Measurements from ENCODE around the gene ANAPC16.

Gene ANAPC16

GRCh38 chr10:72226418-72227027, 10.7 kb downstream of the ANAPC16 start:
- H3K4me3 ChIP-seq (ENCODE audit: low read length) = no peak overlapping the region
- TF ChIP-seq ZNF274 (IDR thresholded peaks at IDR 0.05; ENCODE audit: low read depth, low read length) = no peak

GRCh38 chr10:72227826-72228225, 12.0 kb downstream of the ANAPC16 start:
- no peak overlapping the region for H3K4me3 ChIP-seq (ENCODE audit: low read length)
- TF ChIP-seq ZNF274 (IDR thresholded peaks at IDR 0.05; ENCODE audit: low read depth, low read length) = no peak

- TF ChIP-seq ZNF274 (IDR thresholded peaks at IDR 0.05; ENCODE audit: low read depth, low read length) = no peak
- H3K4me3 ChIP-seq (ENCODE audit: low read length) = no peak overlapping the region
Measured at GRCh38 chr10:72228318-72228751, 12.5 kb downstream of the ANAPC16 start.

GRCh38 chr10:72229261-72230251, 13.7 kb downstream of the ANAPC16 start:
- no peak for TF ChIP-seq ZNF274 (IDR thresholded peaks at IDR 0.05; ENCODE audit: low read depth, low read length)
- no peak overlapping the region for H3K4me3 ChIP-seq (ENCODE audit: low read length)

GRCh38 chr10:72233621-72234020, 17.8 kb downstream of the ANAPC16 start:
- no peak for TF ChIP-seq ZNF274 (IDR thresholded peaks at IDR 0.05; ENCODE audit: low read depth, low read length)
- H3K4me3 ChIP-seq (ENCODE audit: low read length) = no peak overlapping the region

GRCh38 chr10:72234560-72235095, 18.8 kb downstream of the ANAPC16 start:
- TF ChIP-seq ZNF274 (IDR thresholded peaks at IDR 0.05; ENCODE audit: low read depth, low read length) = no peak
- no peak overlapping the region for H3K4me3 ChIP-seq (ENCODE audit: low read length)

GRCh38 chr10:72235544-72236279, 19.9 kb downstream of the ANAPC16 start:
- no peak for TF ChIP-seq ZNF274 (IDR thresholded peaks at IDR 0.05; ENCODE audit: low read depth, low read length)
- H3K4me3 ChIP-seq (ENCODE audit: low read length) = no peak overlapping the region

- no peak for TF ChIP-seq ZNF274 (IDR thresholded peaks at IDR 0.05; ENCODE audit: low read depth, low read length)
- no peak overlapping the region for H3K4me3 ChIP-seq (ENCODE audit: low read length)
Measured at GRCh38 chr10:72238392-72239175, 22.8 kb downstream of the ANAPC16 start.

- TF ChIP-seq ZNF274 (IDR thresholded peaks at IDR 0.05; ENCODE audit: low read depth, low read length) = no peak
- no peak overlapping the region for H3K4me3 ChIP-seq (ENCODE audit: low read length)
Measured at GRCh38 chr10:72239409-72239808, 23.6 kb downstream of the ANAPC16 start.

GRCh38 chr10:72240371-72240770, 24.6 kb downstream of the ANAPC16 start:
- H3K4me3 ChIP-seq (ENCODE audit: low read length) = no peak overlapping the region
- no peak for TF ChIP-seq ZNF274 (IDR thresholded peaks at IDR 0.05; ENCODE audit: low read depth, low read length)

GRCh38 chr10:72241691-72242252, 26.0 kb downstream of the ANAPC16 start:
- no peak overlapping the region for H3K4me3 ChIP-seq (ENCODE audit: low read length)
- no peak for TF ChIP-seq ZNF274 (IDR thresholded peaks at IDR 0.05; ENCODE audit: low read depth, low read length)

GRCh38 chr10:72242675-72243074, 26.9 kb downstream of the ANAPC16 start:
- no peak overlapping the region for H3K4me3 ChIP-seq (ENCODE audit: low read length)
- no peak for TF ChIP-seq ZNF274 (IDR thresholded peaks at IDR 0.05; ENCODE audit: low read depth, low read length)

- TF ChIP-seq ZNF274 (IDR thresholded peaks at IDR 0.05; ENCODE audit: low read depth, low read length) = no peak
- H3K4me3 ChIP-seq (ENCODE audit: low read length) = no peak overlapping the region
Measured at GRCh38 chr10:72243822-72244437, 28.1 kb downstream of the ANAPC16 start.
